Heart left ventricle (tissue), 16 donors: ENCODE results near the gene ARHGAP1. TPM values are rescaled to one million over a fixed set of nuclear protein-coding genes. Genes with fewer than 3 reads are reported as not detected.

Experiments used
- ATAC-seq, 4 donors: fragments of 200-7000 bp; cut with Tn5 transposase; one replicate each; pipeline ENCODE4 v1.9.1; 2020 to 2022; ENCODE audit warnings: moderate library complexity in 4 of 4, mild to moderate bottlenecking in 3 of 4, moderate number of reproducible peaks in 1 of 4
- DNase-seq, 5 donors: peaks; one replicate each; pipeline ENCODE4 v3.0.0-alpha.2; 2020
- H3K27ac ChIP-seq, 12 donors: fragments of 200-600 bp; sonication (generic) in 4 of 12; one replicate each; pipeline versions ENCODE4 v1.5.0 to v1.8.0; 2016 to 2022; ENCODE audit warnings: mild to moderate bottlenecking in 2 of 12
- H3K27me3 ChIP-seq, 9 donors: fragments of 200-600 bp; sonication (generic) in 2 of 9; one replicate each; pipeline versions ENCODE4 v1.5.1 to v1.8.0; 2016 to 2022; ENCODE audit warnings: mild to moderate bottlenecking in 3 of 9
- H3K36me3 ChIP-seq, 9 donors: fragments of 200-600 bp; sonication (generic) in 2 of 9; one replicate each; pipeline versions ENCODE4 v1.5.0 to v1.8.0; 2018 to 2022; ENCODE audit warnings: mild to moderate bottlenecking in 2 of 9
- H3K4me1 ChIP-seq, 12 donors: fragments of 200-600 bp; sonication (generic) in 4 of 12; one replicate each; pipeline versions ENCODE4 v1.5.0 to v1.8.0; 2016 to 2022; ENCODE audit warnings: mild to moderate bottlenecking in 3 of 12
- H3K4me3 ChIP-seq, 12 donors: fragments of 200-600 bp; sonication (generic) in 4 of 12; one replicate each; pipeline versions ENCODE4 v1.5.0 to v1.8.0; 2017 to 2022; ENCODE audit warnings: mild to moderate bottlenecking in 9 of 12, moderate library complexity in 4 of 12
- H3K9me3 ChIP-seq, 12 donors: fragments of 200-600 bp; sonication (generic) in 4 of 12; one replicate each; pipeline versions ENCODE4 v1.5.0 to v1.8.0; 2016 to 2022; ENCODE audit warnings: mild to moderate bottlenecking in 1 of 12
- POLR2A ChIP-seq, 2 donors: fragments of 450-650 bp; IDR thresholded peaks; one replicate each; pipeline ENCODE4 v1.6.1; 2017; ENCODE audit warnings: antibody characterized with exemption in 2 of 2, mild to moderate bottlenecking in 2 of 2, moderate library complexity in 2 of 2
- WGBS, 4 donors: extraction: QIAGEN DNeasy Blood & Tissue Kit in 2 of 4; methylation state at CpG; one replicate each; pipeline versions ENCODE4 v1.1.5 to v1.1.7; 2013 to 2018; 5-methylcytosine and 5-hydroxymethylcytosine counted together
- intact Hi-C, 10 donors: fragments of 100-400 bp; cut with DNase I; formaldehyde crosslinking; loops; one replicate each; pipeline versions ENCODE4 v1.11.1 to v1.14.2; 2022
- polyA plus RNA-seq, 2 donors: library from polyadenylated mRNA; stranded (reverse); fragments of 200-250 nt; gene quantifications; one replicate each; pipeline ENCODE4 v1.2.3, GENCODE V29; 2013
- total RNA-seq, 9 donors: library from RNA; depleted of rRNA in 2 of 9; stranded (reverse); fragments of >200 nt in 2 of 9; fragmentation: NEBNext Ultra II Directional in 3 of 9; extraction: Animal tissue kit (Norgen Biotek cat#: 25700) in 3 of 9; gene quantifications; one replicate each; pipeline versions ENCODE4 v1.1.0 to v1.2.4, GENCODE V29; 2016 to 2023
- TF ChIP-seq, protein P1 (sequence below), 12 donors: fragments of 200-600 bp; sonication (generic) in 4 of 12; IDR thresholded peaks; one replicate each; pipeline versions ENCODE4 v1.5.0 to v1.8.0; 2018 to 2022; ENCODE audit warnings: antibody characterized with exemption in 12 of 12, mild to moderate bottlenecking in 5 of 12
- donor health status: ischemic (EF 13 %, LVEDD 7.1; RV severe dilation, severe dysfunction).
- donor health status: healthy with polysubstance abuse.
- donor health status: DM: no; HTN: yes; CAD: no.
- donor health status: DM: no; HTN: no; CAD: no.
- donor health status: ischemic (EF 25% LVEDD 6.9; RV normal size, moderate dysfunction).
- donor health status: ischemic (EF 25% LVEDD 5.7; RV mildly dilated, moderate dysfunction).
- donor health status: healthy.
- donor health status: DM: yes; HTN: yes; CAD: no.
- donor health status: ischemic (EF 35%, LVEDD 5.7; RV mildly dilated, moderate dysfunction).
- donor health status: nonischemic (EF 11% LVEDD 7.7; RV severe dilation, severe dysfunction).
- donor health status: DM: yes; HTN: yes; CAD: no.
- donor health status: PGD.
- donor health status: ischemic (EF 29% LVEDD 5.4; RV normal size, mild dysfunction).
- donor health status: nonischemic (EF 23%, LVEDD 6.1; RV moderate dilation, normal function).

ARHGAP1 gene
- total and polyA plus RNA-seq, 11 donors, result 38.8 to 309 (median 75.3) TPM

DNA sequence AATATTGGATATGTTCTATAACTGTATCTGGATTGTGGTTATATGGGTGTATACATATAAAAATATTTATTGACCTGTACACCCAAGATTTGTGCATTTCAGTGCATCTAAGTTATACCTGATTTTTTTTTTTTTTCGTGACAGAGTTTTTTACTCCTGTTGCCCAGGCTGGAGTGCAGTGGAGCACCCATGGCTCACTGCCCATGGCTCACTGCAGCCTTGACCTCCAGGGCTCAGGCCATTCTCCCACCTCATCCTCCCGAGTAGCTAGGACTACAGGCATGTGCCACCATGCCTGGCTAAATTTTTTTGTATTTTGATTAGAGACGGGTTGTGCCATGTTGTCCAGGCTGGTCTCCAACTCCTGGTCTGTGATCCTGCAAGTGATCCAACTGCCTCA is 58.8 kb downstream of the ARHGAP1 start:
- DNase-seq, result no peak
- peaks cover 2 to 71% (median 61%) of the 10 kb centered on the region in 9 donors for H3K36me3 ChIP-seq

DNA sequence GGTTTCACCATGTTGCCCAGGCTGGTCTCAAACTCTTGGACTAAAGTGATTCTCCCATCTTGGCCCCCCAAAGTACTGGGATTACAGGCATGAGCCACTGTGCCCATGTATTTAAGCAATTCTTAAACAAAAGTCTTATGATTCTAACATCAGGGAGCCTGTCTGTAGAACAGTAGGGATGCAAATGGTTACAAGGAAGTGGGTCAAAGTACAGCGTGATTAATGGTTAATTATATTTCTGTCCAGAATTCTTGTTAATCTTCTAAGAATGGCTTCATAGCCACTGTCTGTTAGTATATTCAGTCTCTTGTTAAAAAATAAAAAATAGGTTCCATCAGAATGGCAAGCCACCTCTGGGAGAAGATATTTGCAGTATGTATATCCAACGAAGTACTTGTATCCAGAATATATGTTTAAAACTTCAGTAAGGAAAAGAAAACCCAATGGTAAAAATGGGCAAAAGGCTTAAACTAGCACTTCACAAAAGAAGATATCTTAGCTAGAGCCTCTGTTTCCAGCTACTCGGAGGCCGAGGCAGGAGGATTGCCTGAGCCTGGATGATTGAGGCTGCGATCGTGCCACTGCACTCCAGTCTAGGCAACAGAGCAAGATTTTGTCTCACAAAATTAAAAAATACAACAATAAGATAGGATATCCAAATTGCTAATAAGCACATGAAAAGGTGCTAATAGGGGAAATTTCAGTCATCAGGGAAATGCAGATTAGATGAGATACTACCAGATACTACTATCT is 60.2 kb downstream of the ARHGAP1 start:
- H3K4me3 ChIP-seq, result no peak overlapping the region
- ATAC-seq (no peak), DNase-seq (no peak)
- H3K27me3 ChIP-seq, result no peaks in the 10 kb centered on the region
- no peak overlapping the region for H3K27ac ChIP-seq
- WGBS, 4 donors, result 95 to 98% (median 97%) methylated on average over 6 of the region's 6 CpGs
- no peaks in the 10 kb centered on the region for H3K9me3 ChIP-seq
- intact Hi-C loops, result no loop called here
- no peaks in the 10 kb centered on the region for H3K4me1 ChIP-seq
- peaks cover 0 to 69% (median 58%) of the 10 kb centered on the region in 9 donors for H3K36me3 ChIP-seq
- no peak for TF ChIP-seq POLR2A (IDR thresholded peaks at IDR 0.05)
- TF ChIP-seq, protein P1, sequence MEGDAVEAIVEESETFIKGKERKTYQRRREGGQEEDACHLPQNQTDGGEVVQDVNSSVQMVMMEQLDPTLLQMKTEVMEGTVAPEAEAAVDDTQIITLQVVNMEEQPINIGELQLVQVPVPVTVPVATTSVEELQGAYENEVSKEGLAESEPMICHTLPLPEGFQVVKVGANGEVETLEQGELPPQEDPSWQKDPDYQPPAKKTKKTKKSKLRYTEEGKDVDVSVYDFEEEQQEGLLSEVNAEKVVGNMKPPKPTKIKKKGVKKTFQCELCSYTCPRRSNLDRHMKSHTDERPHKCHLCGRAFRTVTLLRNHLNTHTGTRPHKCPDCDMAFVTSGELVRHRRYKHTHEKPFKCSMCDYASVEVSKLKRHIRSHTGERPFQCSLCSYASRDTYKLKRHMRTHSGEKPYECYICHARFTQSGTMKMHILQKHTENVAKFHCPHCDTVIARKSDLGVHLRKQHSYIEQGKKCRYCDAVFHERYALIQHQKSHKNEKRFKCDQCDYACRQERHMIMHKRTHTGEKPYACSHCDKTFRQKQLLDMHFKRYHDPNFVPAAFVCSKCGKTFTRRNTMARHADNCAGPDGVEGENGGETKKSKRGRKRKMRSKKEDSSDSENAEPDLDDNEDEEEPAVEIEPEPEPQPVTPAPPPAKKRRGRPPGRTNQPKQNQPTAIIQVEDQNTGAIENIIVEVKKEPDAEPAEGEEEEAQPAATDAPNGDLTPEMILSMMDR (IDR thresholded peaks at IDR 0.05), result no peak

More for the DNA sequence above, 58.8 kb downstream of the ARHGAP1 start:
- WGBS, 4 donors, result 74 to 83% (median 75%) methylated on average over 3 of the region's 3 CpGs
- no peak for ATAC-seq
- H3K27me3 ChIP-seq, result no peaks in the 10 kb centered on the region
- no peak overlapping the region for H3K4me3 ChIP-seq
- no peaks in the 10 kb centered on the region for H3K9me3 ChIP-seq
- no peak overlapping the region for H3K27ac ChIP-seq
- no peaks in the 10 kb centered on the region for H3K4me1 ChIP-seq
- intact Hi-C loops, result no loop called here
- TF ChIP-seq, protein P1 (IDR thresholded peaks at IDR 0.05), result no peak
- TF ChIP-seq POLR2A (IDR thresholded peaks at IDR 0.05), result no peak

DNA sequence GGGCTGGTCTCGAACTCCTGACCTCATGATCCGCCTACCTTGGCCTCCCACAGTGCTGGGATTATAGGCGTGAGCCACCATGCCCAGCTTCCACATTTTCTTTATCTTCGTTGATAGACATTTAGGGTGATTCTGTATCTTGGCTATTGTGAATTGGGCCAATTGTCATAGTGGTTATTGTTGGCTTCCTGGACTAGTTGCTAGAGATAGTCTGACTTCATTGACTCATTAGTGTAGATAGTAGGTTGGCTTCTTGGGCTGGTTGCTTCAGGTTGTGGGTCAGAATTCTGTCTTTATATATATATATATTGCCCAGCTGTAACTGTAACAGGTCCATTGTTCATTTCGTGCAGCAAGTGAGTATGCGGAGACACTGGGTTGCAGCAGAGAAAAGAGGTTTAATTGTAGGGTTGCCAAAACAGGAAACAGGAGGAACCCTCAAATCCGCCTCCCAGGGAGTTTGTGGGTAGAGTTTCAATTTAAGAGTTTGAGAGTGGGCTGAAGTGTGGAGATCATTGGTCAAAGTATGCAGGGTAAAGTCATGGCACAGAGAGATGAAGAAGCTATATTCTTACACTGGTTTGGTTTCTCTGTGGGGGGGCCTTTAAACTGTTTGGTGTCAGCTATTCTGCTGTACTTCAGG is 61.1 kb downstream of the ARHGAP1 start:
- H3K36me3 ChIP-seq, result peaks cover 0 to 63% (median 49%) of the 10 kb centered on the region in 9 donors
- ATAC-seq, result no peak
- no peaks in the 10 kb centered on the region for H3K27me3 ChIP-seq
- no peak overlapping the region for H3K4me3 ChIP-seq
- intact Hi-C loops, result no loop called here
- TF ChIP-seq, protein P1 (IDR thresholded peaks at IDR 0.05), result no peak
- TF ChIP-seq POLR2A (IDR thresholded peaks at IDR 0.05), result no peak
- no peak overlapping the region for H3K27ac ChIP-seq
- H3K9me3 ChIP-seq, result no peaks in the 10 kb centered on the region
- DNase-seq, result no peak
- 92 to 97% (median 95%) methylated on average over 7 of the region's 7 CpGs for WGBS, 4 donors
- H3K4me1 ChIP-seq, result no peaks in the 10 kb centered on the region

DNA sequence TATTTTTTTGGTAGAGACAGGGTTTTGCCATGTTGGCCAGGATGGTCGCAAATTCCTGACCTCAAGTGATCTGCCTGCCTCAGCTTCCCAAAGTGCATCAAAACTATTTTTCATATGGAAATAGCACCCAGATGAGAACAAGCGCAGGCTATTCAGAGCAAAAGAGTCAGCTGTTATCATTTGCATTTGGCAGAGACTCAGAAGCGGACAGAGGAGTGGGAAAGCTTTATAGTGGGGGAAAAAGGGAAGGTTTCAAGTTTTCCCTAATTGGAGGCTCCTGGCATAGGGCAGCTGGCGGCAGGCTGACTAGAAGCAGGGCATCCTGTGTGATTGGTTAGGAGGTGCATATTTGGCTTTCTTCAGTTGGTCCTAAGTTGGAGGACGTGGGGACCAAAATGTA is 62.9 kb downstream of the ARHGAP1 start:
- Histone ChIP-seq H3K4me3 (no peak overlapping the region), H3K27me3 (no peaks in the 10 kb centered on the region), H3K4me1 (no peaks in the 10 kb centered on the region), H3K9me3 (no peaks in the 10 kb centered on the region), H3K36me3 (peaks cover 0 to 65% (median 45%) of the 10 kb centered on the region in 9 donors), H3K27ac (no peak overlapping the region)
- DNase-seq (no peak), ATAC-seq (no peak)
- WGBS, 4 donors, result 87 to 96% (median 92%) methylated on average over 5 of the region's 5 CpGs
- TF ChIP-seq POLR2A (IDR thresholded peaks at IDR 0.05), result no peak
- TF ChIP-seq, protein P1 (IDR thresholded peaks at IDR 0.05), result no peak
- intact Hi-C loops, result no loop called here
